ENCODE results near the gene KIF26B.
"Not testable (repeated sequence)": the region's sequence is repeated elsewhere in the genome, so short reads cannot be mapped to it uniquely, and the experiment has no call there.

Gene KIF26B

DNA sequence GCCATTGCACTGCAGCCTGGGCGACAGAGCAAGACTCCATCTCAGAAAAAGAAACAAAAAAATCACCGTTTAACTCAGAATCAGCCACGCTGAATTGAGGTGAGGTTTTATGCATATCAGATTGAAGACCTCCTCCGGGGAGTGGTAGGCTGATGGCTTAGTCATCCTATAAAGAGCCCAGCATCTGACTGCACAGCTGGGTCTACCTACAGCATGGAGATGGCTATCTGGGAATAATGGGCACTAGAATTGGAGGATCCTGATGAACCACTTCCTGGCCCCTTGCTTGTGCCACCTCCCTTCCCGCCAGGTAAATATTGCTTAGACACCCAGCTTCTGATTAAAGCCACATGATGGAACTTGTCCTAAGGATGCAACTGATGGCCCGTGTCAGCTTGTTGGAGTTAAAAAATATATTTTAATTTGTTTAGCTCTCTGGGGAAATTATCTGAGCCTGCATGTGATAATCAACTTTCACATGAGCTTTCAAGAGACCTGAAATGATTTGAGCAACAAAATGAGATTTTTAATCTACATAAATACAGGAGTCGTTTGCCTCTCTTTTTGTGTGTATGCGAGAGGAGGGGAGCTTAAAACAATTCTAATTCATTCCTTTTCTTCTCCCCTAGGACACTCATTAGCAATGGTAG is 157.2 kb downstream of the KIF26B start:
- H3K27ac ChIP-seq (ENCODE audit: low read depth, low read length), result no peak overlapping the region
- no peak overlapping the region for H3K4me3 ChIP-seq (ENCODE audit: low read length)
- no peaks in the 10 kb centered on the region for H3K36me3 ChIP-seq (ENCODE audit: control insufficient read depth, insufficient read depth, low read length)
- H3K27me3 ChIP-seq (ENCODE audit: control insufficient read depth, insufficient read depth, low read length), result no peaks in the 10 kb centered on the region
- no peaks in the 10 kb centered on the region for H3K4me1 ChIP-seq (ENCODE audit: control insufficient read depth, insufficient read depth, low read length)
- no peak overlapping the region for H3K9ac ChIP-seq (ENCODE audit: low read length)

DNA sequence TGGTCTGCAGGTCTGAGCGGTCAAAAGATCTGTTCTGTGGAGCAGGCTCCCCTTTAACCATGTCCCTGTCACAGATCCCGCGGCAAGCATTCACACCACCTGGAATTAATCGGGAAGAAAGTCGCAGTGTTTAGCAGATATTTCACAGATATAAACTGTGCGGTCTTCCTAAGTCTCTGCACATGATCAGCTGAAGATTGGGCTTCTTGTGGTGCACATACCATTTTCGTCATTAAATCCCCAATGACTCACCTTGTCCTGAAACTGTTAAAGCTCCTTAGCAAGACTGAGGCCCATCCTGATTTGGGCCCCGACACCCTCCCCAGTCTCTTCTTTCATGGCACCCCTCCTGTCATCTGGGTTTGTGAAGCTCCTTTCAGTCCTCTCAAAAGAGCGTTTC is 158.8 kb downstream of the KIF26B start:
- no peaks in the 10 kb centered on the region for H3K4me1 ChIP-seq (ENCODE audit: control insufficient read depth, insufficient read depth, low read length)
- no peak overlapping the region for H3K27ac ChIP-seq (ENCODE audit: low read depth, low read length)
- H3K36me3 ChIP-seq (ENCODE audit: control insufficient read depth, insufficient read depth, low read length), result no peaks in the 10 kb centered on the region
- H3K27me3 ChIP-seq (ENCODE audit: control insufficient read depth, insufficient read depth, low read length), result no peaks in the 10 kb centered on the region
- no peak overlapping the region for H3K4me3 ChIP-seq (ENCODE audit: low read length)
- H3K9ac ChIP-seq (ENCODE audit: low read length), result no peak overlapping the region

DNA sequence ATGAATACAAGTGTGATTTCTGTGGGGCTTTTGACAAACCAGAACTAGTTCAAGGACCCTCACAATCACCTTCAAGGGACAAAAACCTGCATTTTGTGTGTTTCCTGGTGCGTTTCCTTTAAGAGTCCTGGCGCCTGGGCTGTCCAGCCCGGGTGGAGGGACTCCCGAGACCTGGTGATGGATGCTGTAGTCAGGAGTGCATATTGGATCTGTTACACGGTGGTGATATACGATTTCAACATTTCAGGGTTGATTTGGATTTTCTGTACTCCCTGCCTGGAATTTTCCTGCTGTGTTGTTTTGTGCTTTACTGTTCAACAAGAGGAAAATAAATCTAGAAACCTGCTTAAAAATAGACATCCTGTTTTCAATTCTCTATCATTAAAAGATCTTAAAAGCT is 162.0 kb downstream of the KIF26B start:
- no peaks in the 10 kb centered on the region for H3K27me3 ChIP-seq (ENCODE audit: control insufficient read depth, insufficient read depth, low read length)
- H3K4me3 ChIP-seq (ENCODE audit: low read length), result no peak overlapping the region
- H3K27ac ChIP-seq (ENCODE audit: low read depth, low read length), result no peak overlapping the region
- H3K36me3 ChIP-seq (ENCODE audit: control insufficient read depth, insufficient read depth, low read length), result no peaks in the 10 kb centered on the region
- H3K4me1 ChIP-seq (ENCODE audit: control insufficient read depth, insufficient read depth, low read length), result no peaks in the 10 kb centered on the region
- no peak overlapping the region for H3K9ac ChIP-seq (ENCODE audit: low read length)

- Histone ChIP-seq H3K4me3 (ENCODE audit: low read length) (no peak overlapping the region), H3K27me3 (ENCODE audit: control insufficient read depth, insufficient read depth, low read length) (no peaks in the 10 kb centered on the region), H3K27ac (ENCODE audit: low read depth, low read length) (no peak overlapping the region), H3K4me1 (ENCODE audit: control insufficient read depth, insufficient read depth, low read length) (no peaks in the 10 kb centered on the region), H3K9ac (ENCODE audit: low read length) (no peak overlapping the region), H3K36me3 (ENCODE audit: control insufficient read depth, insufficient read depth, low read length) (no peaks in the 10 kb centered on the region)
These were observed 162.4 kb downstream of the KIF26B start for GRCh38 chr1:245317217-245317616.

- Histone ChIP-seq H3K36me3 (ENCODE audit: control insufficient read depth, insufficient read depth, low read length) (no peaks in the 10 kb centered on the region), H3K4me1 (ENCODE audit: control insufficient read depth, insufficient read depth, low read length) (no peaks in the 10 kb centered on the region), H3K9ac (ENCODE audit: low read length) (no peak overlapping the region), H3K27me3 (ENCODE audit: control insufficient read depth, insufficient read depth, low read length) (no peaks in the 10 kb centered on the region), H3K27ac (ENCODE audit: low read depth, low read length) (no peak overlapping the region), H3K4me3 (ENCODE audit: low read length) (no peak overlapping the region)
These were observed 164.3 kb downstream of the KIF26B start for GRCh38 chr1:245319094-245319493.

DNA sequence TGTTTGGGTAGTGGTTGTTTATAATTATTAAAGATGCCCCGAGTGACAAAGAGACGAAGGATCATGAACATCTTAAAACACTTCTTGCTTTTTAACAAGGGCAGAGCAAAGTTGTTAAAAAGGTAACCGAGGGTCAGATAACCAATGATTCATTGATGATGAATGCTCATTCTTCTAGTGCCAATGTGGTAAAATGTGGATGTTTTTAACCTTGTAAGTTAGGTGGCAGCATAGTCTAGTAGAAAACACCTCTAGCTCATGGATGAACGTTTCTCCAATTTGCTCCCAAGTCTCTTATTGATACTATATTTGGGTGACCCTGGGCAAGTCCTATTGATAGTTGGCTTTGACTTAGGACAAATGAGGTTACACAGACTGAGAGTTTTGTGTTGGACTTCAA is 167.9 kb downstream of the KIF26B start:
- no peaks in the 10 kb centered on the region for H3K4me1 ChIP-seq (ENCODE audit: control insufficient read depth, insufficient read depth, low read length)
- no peak overlapping the region for H3K27ac ChIP-seq (ENCODE audit: low read depth, low read length)
- H3K27me3 ChIP-seq (ENCODE audit: control insufficient read depth, insufficient read depth, low read length), result no peaks in the 10 kb centered on the region
- H3K9ac ChIP-seq (ENCODE audit: low read length), result no peak overlapping the region
- no peak overlapping the region for H3K4me3 ChIP-seq (ENCODE audit: low read length)
- no peaks in the 10 kb centered on the region for H3K36me3 ChIP-seq (ENCODE audit: control insufficient read depth, insufficient read depth, low read length)

- not testable (repeated sequence) for H3K27me3 ChIP-seq (ENCODE audit: control insufficient read depth, insufficient read depth, low read length); H3K4me3 ChIP-seq (ENCODE audit: low read length); H3K27ac ChIP-seq (ENCODE audit: low read depth, low read length); H3K36me3 ChIP-seq (ENCODE audit: control insufficient read depth, insufficient read depth, low read length); H3K9ac ChIP-seq (ENCODE audit: low read length); H3K4me1 ChIP-seq (ENCODE audit: control insufficient read depth, insufficient read depth, low read length)
These were observed 169.0 kb downstream of the KIF26B start for GRCh38 chr1:245323765-245324164.

GRCh38 chr1:245325922-245326795 is 171.4 kb downstream of the KIF26B start:
- Histone ChIP-seq H3K27me3 (ENCODE audit: control insufficient read depth, insufficient read depth, low read length) (no peaks in the 10 kb centered on the region), H3K36me3 (ENCODE audit: control insufficient read depth, insufficient read depth, low read length) (no peaks in the 10 kb centered on the region), H3K4me3 (ENCODE audit: low read length) (no peak overlapping the region), H3K9ac (ENCODE audit: low read length) (no peak overlapping the region), H3K4me1 (ENCODE audit: control insufficient read depth, insufficient read depth, low read length) (no peaks in the 10 kb centered on the region), H3K27ac (ENCODE audit: low read depth, low read length) (no peak overlapping the region)

DNA sequence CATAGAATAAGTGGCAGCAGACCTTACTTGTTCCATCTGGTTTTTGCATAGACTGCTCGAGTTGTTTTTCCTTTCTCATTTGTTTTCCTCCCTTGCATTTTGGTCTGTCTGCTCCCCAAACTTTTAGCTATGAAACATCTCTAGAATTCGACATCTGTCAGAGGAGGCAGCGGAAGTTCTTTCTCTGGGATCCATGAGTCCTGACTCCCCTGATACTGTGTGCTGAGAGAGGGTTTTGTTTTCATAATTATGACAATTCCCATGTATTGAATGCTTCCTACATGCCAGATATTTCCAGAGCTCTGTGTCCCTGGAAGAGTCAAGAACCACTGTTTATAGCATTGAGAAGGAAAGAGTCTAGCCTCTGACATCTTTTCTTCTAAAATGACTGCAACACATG is 172.6 kb downstream of the KIF26B start:
- no peak overlapping the region for H3K4me3 ChIP-seq (ENCODE audit: low read length)
- H3K9ac ChIP-seq (ENCODE audit: low read length), result no peak overlapping the region
- no peaks in the 10 kb centered on the region for H3K36me3 ChIP-seq (ENCODE audit: control insufficient read depth, insufficient read depth, low read length)
- no peaks in the 10 kb centered on the region for H3K4me1 ChIP-seq (ENCODE audit: control insufficient read depth, insufficient read depth, low read length)
- no peaks in the 10 kb centered on the region for H3K27me3 ChIP-seq (ENCODE audit: control insufficient read depth, insufficient read depth, low read length)
- no peak overlapping the region for H3K27ac ChIP-seq (ENCODE audit: low read depth, low read length)

DNA sequence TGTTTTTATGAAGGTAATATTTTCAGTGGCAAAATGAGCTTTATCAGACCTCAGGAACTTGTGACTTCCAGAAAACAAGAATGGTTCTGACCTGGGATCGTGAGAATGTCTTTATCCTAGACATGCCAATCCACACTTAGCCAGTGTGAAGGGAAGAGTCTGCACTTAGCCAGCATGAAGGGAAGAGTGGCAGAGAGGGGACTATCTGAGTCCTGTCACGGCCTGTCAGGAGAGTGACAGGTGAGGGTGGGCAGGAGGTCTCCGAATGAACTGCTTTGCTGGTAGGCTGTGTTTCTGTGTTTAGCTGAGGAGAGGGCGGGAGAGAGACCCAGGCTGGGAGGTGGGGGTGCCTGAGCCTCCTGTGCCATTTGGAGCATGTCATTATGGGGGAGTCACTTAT is 173.1 kb downstream of the KIF26B start:
- Histone ChIP-seq H3K36me3 (ENCODE audit: control insufficient read depth, insufficient read depth, low read length) (no peaks in the 10 kb centered on the region), H3K27me3 (ENCODE audit: control insufficient read depth, insufficient read depth, low read length) (no peaks in the 10 kb centered on the region), H3K4me3 (ENCODE audit: low read length) (no peak overlapping the region), H3K4me1 (ENCODE audit: control insufficient read depth, insufficient read depth, low read length) (no peaks in the 10 kb centered on the region), H3K27ac (ENCODE audit: low read depth, low read length) (no peak overlapping the region), H3K9ac (ENCODE audit: low read length) (no peak overlapping the region)

DNA sequence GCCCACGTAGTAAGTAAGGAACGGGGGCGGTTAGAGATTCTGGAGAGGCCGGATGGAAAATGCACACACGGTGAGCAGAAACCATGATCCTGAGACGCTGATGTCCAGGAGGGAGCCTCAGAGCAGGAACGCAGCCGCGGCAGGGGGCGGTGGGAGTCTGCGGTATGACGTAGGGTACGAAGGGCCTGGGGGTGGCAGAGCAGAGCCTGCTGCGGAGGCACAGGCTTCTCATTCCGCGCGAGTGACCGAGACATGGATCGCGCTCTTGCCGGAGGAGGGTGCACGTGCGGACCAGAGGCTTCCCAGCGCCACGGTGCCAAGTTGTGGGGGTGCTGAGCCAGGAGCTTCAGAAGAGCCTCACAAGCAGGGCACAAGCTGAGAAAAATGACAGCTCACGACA is 176.2 kb downstream of the KIF26B start:
- Histone ChIP-seq H3K27me3 (ENCODE audit: control insufficient read depth, insufficient read depth, low read length) (no peaks in the 10 kb centered on the region), H3K36me3 (ENCODE audit: control insufficient read depth, insufficient read depth, low read length) (no peaks in the 10 kb centered on the region), H3K9ac (ENCODE audit: low read length) (no peak overlapping the region), H3K4me1 (ENCODE audit: control insufficient read depth, insufficient read depth, low read length) (no peaks in the 10 kb centered on the region), H3K4me3 (ENCODE audit: low read length) (no peak overlapping the region), H3K27ac (ENCODE audit: low read depth, low read length) (no peak overlapping the region)

DNA sequence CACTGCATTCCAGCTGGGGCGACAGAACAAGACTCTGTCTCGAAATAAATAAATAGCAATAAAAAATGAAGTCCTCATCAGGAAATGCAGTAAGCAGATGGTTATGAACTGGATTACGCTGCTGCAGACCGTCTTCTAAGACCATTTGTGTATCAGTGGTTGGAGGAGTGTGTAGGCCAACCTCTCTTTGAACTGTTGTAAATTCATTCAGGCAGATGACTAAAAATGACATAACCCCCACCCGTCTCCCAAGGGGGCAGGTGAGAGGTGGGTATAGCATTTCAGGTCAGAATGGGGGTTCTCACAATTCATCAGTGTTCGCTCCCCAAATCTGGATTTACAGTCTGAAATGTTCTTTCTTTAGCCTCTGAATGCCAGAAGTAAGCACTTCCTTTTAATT is 177.3 kb downstream of the KIF26B start:
- Histone ChIP-seq H3K9ac (ENCODE audit: low read length) (no peak overlapping the region), H3K4me3 (ENCODE audit: low read length) (no peak overlapping the region)

GRCh38 chr1:245332513-245332912 is 177.7 kb downstream of the KIF26B start:
- H3K36me3 ChIP-seq (ENCODE audit: control insufficient read depth, insufficient read depth, low read length), result no peaks in the 10 kb centered on the region
- H3K4me1 ChIP-seq (ENCODE audit: control insufficient read depth, insufficient read depth, low read length), result no peaks in the 10 kb centered on the region
- no peak overlapping the region for H3K9ac ChIP-seq (ENCODE audit: low read length)
- H3K4me3 ChIP-seq (ENCODE audit: low read length), result no peak overlapping the region
- H3K27ac ChIP-seq (ENCODE audit: low read depth, low read length), result no peak overlapping the region
- no peaks in the 10 kb centered on the region for H3K27me3 ChIP-seq (ENCODE audit: control insufficient read depth, insufficient read depth, low read length)

More for the DNA sequence above, 177.3 kb downstream of the KIF26B start:
- Histone ChIP-seq H3K27ac (ENCODE audit: low read depth, low read length) (no peak overlapping the region), H3K36me3 (ENCODE audit: control insufficient read depth, insufficient read depth, low read length) (no peaks in the 10 kb centered on the region), H3K4me1 (ENCODE audit: control insufficient read depth, insufficient read depth, low read length) (no peaks in the 10 kb centered on the region), H3K27me3 (ENCODE audit: control insufficient read depth, insufficient read depth, low read length) (no peaks in the 10 kb centered on the region)
